Nephron progenitor cell (in vitro differentiated cells): ENCODE data around the gene PLA2G4D.

Experiments
- DNase-seq: peaks from one replicate; pipeline ENCODE4 v3.0.0; 2021
- H3K27ac Mint-ChIP-seq: 2 replicates; pipeline ENCODE4 v1.8.0; 2021; ENCODE audit warnings: mild to moderate bottlenecking, moderate library complexity, mixed read lengths
- H3K27me3 Mint-ChIP-seq: 2 replicates; pipeline ENCODE4 v1.8.0; 2021; ENCODE audit warnings: mild to moderate bottlenecking, low read depth, mixed read lengths; ENCODE audit not compliant: poor library complexity
- H3K36me3 Mint-ChIP-seq: 2 replicates; pipeline ENCODE4 v1.8.0; 2021; ENCODE audit warnings: low read depth, mixed read lengths
- H3K4me1 Mint-ChIP-seq: 2 replicates; pipeline ENCODE4 v1.8.0; 2021; ENCODE audit warnings: mixed read lengths
- H3K4me3 Mint-ChIP-seq: 2 replicates; pipeline ENCODE4 v1.8.0; 2021; ENCODE audit warnings: mild to moderate bottlenecking, moderate library complexity, mixed read lengths
- H3K9me3 Mint-ChIP-seq: 2 replicates; pipeline ENCODE4 v1.8.0; 2021; ENCODE audit warnings: mild to moderate bottlenecking, moderate library complexity, mixed read lengths
- TF ChIP-seq, protein P1 (sequence below): fragments of 200-600 bp; sonication (generic); IDR thresholded peaks from 2 replicates; pipeline ENCODE4 v1.5.0; 2021; ENCODE audit warnings: antibody characterized with exemption

Gene PLA2G4D, protein sequence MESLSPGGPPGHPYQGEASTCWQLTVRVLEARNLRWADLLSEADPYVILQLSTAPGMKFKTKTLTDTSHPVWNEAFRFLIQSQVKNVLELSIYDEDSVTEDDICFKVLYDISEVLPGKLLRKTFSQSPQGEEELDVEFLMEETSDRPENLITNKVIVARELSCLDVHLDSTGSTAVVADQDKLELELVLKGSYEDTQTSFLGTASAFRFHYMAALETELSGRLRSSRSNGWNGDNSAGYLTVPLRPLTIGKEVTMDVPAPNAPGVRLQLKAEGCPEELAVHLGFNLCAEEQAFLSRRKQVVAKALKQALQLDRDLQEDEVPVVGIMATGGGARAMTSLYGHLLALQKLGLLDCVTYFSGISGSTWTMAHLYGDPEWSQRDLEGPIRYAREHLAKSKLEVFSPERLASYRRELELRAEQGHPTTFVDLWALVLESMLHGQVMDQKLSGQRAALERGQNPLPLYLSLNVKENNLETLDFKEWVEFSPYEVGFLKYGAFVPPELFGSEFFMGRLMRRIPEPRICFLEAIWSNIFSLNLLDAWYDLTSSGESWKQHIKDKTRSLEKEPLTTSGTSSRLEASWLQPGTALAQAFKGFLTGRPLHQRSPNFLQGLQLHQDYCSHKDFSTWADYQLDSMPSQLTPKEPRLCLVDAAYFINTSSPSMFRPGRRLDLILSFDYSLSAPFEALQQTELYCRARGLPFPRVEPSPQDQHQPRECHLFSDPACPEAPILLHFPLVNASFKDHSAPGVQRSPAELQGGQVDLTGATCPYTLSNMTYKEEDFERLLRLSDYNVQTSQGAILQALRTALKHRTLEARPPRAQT

DNA sequence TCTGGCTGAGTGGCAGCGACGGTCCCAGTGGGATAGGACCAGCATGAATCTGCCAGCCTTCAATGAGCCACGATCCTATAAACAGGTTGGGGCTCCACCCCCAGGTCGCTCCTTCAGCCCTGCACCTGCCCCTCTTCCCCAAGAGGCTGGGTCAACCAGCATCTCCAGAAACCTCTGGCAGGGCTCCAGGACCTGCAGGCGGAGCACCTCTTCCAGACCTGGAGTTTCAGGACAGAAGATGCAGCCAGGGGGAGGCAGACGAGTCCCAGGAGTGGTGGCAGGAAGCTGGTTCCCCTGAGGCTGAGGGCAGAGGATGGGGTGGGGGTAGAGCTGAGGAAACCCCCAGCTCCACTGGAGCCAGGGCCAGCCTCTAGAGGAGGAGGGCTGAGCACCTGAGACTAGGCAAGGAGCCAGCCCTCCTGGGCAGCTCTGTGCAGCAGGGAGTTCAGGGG, at the start of gene PLA2G4D:
PLA2G4D (minus strand) TSS at position 51 of the 452 bp plus-strand sequence. CDS start 103 bp downstream, outside the sequence.
- Mint-ChIP-seq H3K9me3 (no peaks in the 10 kb centered on the region), H3K36me3 (no peaks in the 10 kb centered on the region), H3K27ac (no peak within 1 kb of the TSS), H3K27me3 (peaks cover 13% of the 10 kb centered on the region), H3K4me3 (no peak within 1 kb of the TSS), H3K4me1 (peaks cover 34% of the 10 kb centered on the region)
- no peak for DNase-seq
- TF ChIP-seq, protein P1, sequence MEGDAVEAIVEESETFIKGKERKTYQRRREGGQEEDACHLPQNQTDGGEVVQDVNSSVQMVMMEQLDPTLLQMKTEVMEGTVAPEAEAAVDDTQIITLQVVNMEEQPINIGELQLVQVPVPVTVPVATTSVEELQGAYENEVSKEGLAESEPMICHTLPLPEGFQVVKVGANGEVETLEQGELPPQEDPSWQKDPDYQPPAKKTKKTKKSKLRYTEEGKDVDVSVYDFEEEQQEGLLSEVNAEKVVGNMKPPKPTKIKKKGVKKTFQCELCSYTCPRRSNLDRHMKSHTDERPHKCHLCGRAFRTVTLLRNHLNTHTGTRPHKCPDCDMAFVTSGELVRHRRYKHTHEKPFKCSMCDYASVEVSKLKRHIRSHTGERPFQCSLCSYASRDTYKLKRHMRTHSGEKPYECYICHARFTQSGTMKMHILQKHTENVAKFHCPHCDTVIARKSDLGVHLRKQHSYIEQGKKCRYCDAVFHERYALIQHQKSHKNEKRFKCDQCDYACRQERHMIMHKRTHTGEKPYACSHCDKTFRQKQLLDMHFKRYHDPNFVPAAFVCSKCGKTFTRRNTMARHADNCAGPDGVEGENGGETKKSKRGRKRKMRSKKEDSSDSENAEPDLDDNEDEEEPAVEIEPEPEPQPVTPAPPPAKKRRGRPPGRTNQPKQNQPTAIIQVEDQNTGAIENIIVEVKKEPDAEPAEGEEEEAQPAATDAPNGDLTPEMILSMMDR, result no peak

DNA sequence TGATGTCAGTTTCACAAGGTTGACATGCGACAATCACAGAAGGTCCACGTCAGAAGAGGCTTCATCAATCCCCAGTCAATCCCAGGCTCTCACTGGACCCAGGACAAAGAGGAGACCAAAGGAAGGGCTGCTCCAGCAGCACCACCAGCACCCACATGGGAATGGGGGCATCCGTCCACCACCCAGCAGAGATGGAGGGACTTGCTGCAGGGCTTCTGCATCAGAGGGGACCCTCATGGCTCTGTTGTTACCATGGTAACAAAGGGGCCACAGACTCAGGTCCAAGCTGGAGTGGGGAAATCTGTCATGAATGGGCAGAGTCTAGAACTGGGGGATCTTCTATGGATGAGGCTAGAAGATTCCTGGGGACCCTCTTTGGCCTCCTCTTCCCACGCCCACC, 49.0 kb upstream of the PLA2G4D start:
- TF ChIP-seq, protein P1, result no peak
- H3K4me1 Mint-ChIP-seq, result peaks cover 25% of the 10 kb centered on the region
- no peak overlapping the region for H3K27ac Mint-ChIP-seq
- DNase-seq, result no peak
- H3K36me3 Mint-ChIP-seq, result no peaks in the 10 kb centered on the region
- H3K27me3 Mint-ChIP-seq, result peaks cover 18% of the 10 kb centered on the region
- no peak overlapping the region for H3K4me3 Mint-ChIP-seq
- peaks cover 14% of the 10 kb centered on the region for H3K9me3 Mint-ChIP-seq

DNA sequence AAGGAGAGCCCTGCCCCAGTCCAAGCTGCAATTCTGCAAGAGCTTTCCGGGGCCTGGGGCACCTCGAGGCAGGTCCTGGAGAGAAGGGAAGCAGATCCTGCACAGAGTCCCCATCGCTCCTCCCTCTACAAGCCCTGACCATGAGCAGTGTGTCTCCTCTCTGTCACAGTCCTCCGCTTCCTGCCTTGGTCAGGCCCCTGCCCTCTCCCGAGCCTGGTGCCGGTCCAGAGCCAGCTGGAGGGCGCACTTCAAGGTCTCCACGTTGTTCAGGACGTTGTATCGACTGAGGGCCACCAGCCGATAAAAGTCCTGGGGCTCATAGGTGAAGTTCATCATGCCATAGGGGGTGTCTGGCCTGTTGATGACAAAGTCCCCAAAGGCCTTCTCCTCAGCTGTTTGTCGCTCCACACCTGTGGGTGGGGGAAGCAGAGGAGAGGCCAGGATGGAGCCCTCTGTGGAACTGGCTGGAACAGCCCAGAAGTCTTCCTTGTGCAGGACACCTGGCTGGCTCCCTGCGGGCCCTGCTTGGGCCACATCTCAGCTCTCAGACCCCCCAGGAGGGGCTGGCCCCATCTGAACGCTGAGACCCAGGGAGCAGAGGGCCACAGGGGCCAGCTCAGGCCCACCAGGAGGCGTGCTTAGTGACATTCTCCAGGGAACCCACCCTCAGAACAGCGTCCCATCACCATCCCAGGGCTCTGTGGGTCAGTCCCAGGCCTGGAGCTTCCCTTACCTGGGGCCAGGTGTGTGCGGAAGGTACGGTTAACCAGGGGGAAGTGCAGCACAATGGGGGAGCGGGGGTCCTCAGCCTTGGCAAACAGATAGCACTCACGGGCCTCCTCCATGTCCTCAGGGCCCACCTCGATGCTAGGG, 47.7 kb upstream of the PLA2G4D start:
- H3K4me3 Mint-ChIP-seq, result no peak overlapping the region
- H3K27ac Mint-ChIP-seq, result no peak overlapping the region
- peaks cover 15% of the 10 kb centered on the region for H3K4me1 Mint-ChIP-seq
- TF ChIP-seq, protein P1, result no peak
- no peaks in the 10 kb centered on the region for H3K36me3 Mint-ChIP-seq
- H3K27me3 Mint-ChIP-seq, result peaks cover 26% of the 10 kb centered on the region
- DNase-seq, result no peak
- H3K9me3 Mint-ChIP-seq, result peaks cover 14% of the 10 kb centered on the region

DNA sequence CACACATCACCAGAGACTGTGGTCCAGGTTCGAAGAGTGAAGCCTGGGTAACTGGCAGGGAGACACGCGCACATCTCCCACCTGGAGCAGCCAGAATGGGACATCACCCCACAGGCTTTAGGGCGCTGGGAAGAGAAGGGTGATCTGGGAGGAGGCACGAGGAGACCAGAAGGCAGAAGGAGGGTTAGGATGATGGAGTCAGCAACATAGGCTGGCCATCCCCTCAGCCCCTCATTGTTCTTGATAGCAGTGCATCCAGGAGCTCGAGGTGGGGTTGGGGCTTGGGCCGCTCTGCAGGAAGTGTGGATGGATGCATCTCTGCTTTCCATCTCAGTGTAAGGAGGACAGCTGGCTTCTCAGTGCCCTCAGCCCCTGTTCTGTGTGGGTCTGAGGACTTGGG, 46.9 kb upstream of the PLA2G4D start:
- peaks cover 28% of the 10 kb centered on the region for H3K27me3 Mint-ChIP-seq
- no peak overlapping the region for H3K4me3 Mint-ChIP-seq
- peaks cover 14% of the 10 kb centered on the region for H3K9me3 Mint-ChIP-seq
- H3K27ac Mint-ChIP-seq, result no peak overlapping the region
- TF ChIP-seq, protein P1, result no peak
- no peak for DNase-seq
- H3K4me1 Mint-ChIP-seq, result peaks cover 7% of the 10 kb centered on the region
- no peaks in the 10 kb centered on the region for H3K36me3 Mint-ChIP-seq

DNA sequence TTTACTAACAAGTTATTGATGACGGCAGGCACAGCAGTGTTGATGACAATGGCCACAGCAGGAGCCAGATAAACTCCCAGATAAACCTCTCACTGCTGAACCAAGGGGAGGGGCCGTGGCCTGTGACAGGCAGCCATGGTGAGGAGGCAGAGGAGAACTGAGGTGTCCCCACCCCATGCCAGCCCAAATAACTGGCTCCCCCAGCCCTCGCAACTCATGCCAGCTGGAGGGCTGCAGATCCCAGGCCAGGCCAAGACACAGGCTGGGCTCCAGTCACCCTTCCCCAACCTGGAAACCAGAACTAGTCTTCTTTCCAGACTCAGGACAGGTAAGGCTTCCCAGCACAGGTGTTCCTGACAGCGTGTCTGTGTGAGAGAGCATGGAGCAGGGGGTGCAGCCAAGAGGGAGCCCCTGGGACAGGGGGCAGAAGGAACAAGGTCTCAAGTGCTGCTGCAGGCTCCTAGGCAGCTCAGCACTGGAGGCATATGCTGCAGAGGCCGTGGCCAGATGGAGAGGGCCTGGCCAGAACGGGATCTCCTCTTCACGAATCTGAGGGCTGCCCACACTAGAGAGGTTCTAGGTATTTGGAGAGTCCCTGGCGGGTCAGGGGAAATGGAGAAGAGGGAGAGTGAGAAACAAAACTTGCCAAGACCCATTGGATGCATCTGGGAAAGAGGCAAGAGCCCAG, 46.2 kb upstream of the PLA2G4D start:
- no peak for DNase-seq
- peaks cover 14% of the 10 kb centered on the region for H3K9me3 Mint-ChIP-seq
- no peak overlapping the region for H3K27ac Mint-ChIP-seq
- no peak overlapping the region for H3K4me3 Mint-ChIP-seq
- H3K4me1 Mint-ChIP-seq, result peaks cover 7% of the 10 kb centered on the region
- no peaks in the 10 kb centered on the region for H3K36me3 Mint-ChIP-seq
- TF ChIP-seq, protein P1, result no peak
- peaks cover 30% of the 10 kb centered on the region for H3K27me3 Mint-ChIP-seq
